Testis (tissue), 3 donors: ENCODE data around the gene CSTB. TPM values are rescaled to one million over a fixed set of nuclear protein-coding genes. Genes with fewer than 3 reads are reported as not detected.

ENCODE experiments used
- DNase-seq: peaks from one replicate; pipeline ENCODE4 v3.0.0-alpha.2; 2019
- H3K27ac ChIP-seq, 2 donors: fragments of 200-600 bp; sonication (generic); one replicate each; pipeline ENCODE4 v1.5.1; 2019
- H3K27me3 ChIP-seq: fragments of 200-600 bp; sonication (generic); one replicate; pipeline ENCODE4 v1.5.1; 2019
- H3K36me3 ChIP-seq: fragments of 200-600 bp; sonication (generic); one replicate; pipeline ENCODE4 v1.5.1; 2017; ENCODE audit warnings: low read depth; ENCODE audit errors: missing control alignments
- H3K4me1 ChIP-seq: fragments of 200-600 bp; sonication (generic); one replicate; pipeline ENCODE4 v1.5.1; 2019
- H3K4me3 ChIP-seq, 2 donors: fragments of 200-600 bp; sonication (generic); one replicate each; pipeline ENCODE4 v1.5.1; 2017 to 2019
- H3K9me3 ChIP-seq: fragments of 200-600 bp; sonication (generic); one replicate; pipeline ENCODE4 v1.5.1; 2017
- CTCF ChIP-seq, 3 experiments: fragments of 450-650 bp in 2 of 3; fragments of 200-600 bp in 1 of 3; sonication (generic) in 1 of 3; IDR thresholded peaks; one replicate each; pipeline ENCODE4 v1.5.1; 2016 to 2019; ENCODE audit warnings: antibody characterized with exemption in 3 of 3, mild to moderate bottlenecking in 2 of 3, moderate library complexity in 1 of 3
- POLR2A ChIP-seq: fragments of 450-650 bp; IDR thresholded peaks from one replicate; pipeline ENCODE4 v1.6.1; 2017; ENCODE audit warnings: antibody characterized with exemption, mild to moderate bottlenecking, moderate library complexity
- WGBS, 2 donors: methylation state at CpG; one replicate each; pipeline ENCODE4 v1.1.5; 2018; 5-methylcytosine and 5-hydroxymethylcytosine counted together
- intact Hi-C: fragments of 100-400 bp; cut with DNase I; formaldehyde crosslinking; loops from one replicate; pipeline ENCODE4 v1.15.1; 2023; ENCODE audit warnings: low total_unique reads
- polyA plus RNA-seq: library from polyadenylated mRNA; stranded (reverse); fragments of 350-450 nt; fragmentation: Illumina TruSeq; extraction: RNeasy Lipid Tissue Mini Kit (QIAGEN cat#74804); gene quantifications from one replicate; pipeline ENCODE4 v1.2.3, GENCODE V29; 2014; ENCODE audit warnings: low read depth, low replicate concordance; ENCODE audit not compliant: insufficient read depth
- total RNA-seq, 2 donors: library from RNA; depleted of rRNA; stranded (reverse); fragments of >200 nt; gene quantifications; one replicate each; pipeline ENCODE4 v1.2.3, GENCODE V29; 2016

CSTB gene
- total and polyA plus RNA-seq, 3 donors from 2014 or later, result 23.9 to 49.5 (median 31.0) TPM

GRCh38 chr21:43753439-43753799, 22.7 kb downstream of the CSTB start:
- Histone ChIP-seq H3K36me3 (no peaks in the 10 kb centered on the region), H3K27ac (no peak overlapping the region), H3K9me3 (no peaks in the 10 kb centered on the region), H3K4me3 (no peak overlapping the region), H3K27me3 (no peaks in the 10 kb centered on the region), H3K4me1 (peaks cover 27% of the 10 kb centered on the region)
- DNase-seq, result no peak
- intact Hi-C loops, result no loop called here
- TF ChIP-seq POLR2A (no peak), CTCF (IDR thresholded peaks at IDR 0.05) (no peak)
- WGBS, 2 donors, result 89 to 94% methylated on average over 16 of the region's 16 CpGs

DNA sequence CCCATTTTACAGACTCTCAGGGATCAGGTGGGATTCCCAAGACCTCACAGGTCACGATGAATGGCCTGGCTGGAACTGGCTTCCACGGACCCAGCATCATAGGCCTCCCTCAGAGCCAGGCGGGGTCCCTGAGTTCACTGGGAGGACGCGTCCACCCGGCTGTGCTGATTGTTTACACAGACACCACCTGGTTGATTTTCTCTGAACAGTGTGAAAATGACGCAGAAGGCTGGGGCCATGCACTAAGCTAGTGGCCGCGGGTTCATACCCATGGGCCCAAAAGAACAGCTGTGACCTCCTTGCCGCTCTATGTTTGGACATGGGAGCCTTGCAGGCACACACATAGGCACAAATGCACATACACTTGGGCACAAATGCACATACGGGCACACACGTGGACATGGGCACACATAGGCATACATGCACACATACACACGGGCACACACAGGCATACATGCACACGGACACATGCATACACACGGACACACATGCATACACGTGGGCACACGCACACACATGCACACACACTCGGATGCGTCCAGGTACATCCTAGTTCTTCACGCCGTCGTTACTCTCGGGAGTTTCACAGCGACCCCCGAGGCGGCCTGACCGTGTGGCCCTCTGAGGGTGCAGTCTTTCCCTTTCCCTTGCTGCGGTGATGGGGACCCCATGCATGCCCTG, 23.2 kb downstream of the CSTB start:
- H3K27me3 ChIP-seq, result no peaks in the 10 kb centered on the region
- WGBS, 2 donors, result 90 to 94% methylated on average over 28 of the region's 28 CpGs
- no peak overlapping the region for H3K4me3 ChIP-seq
- peaks cover 27% of the 10 kb centered on the region for H3K4me1 ChIP-seq
- intact Hi-C loops, result no loop called here
- no peak for TF ChIP-seq POLR2A
- no peak for TF ChIP-seq CTCF (IDR thresholded peaks at IDR 0.05)
- H3K36me3 ChIP-seq, result no peaks in the 10 kb centered on the region
- no peaks in the 10 kb centered on the region for H3K9me3 ChIP-seq
- no peak overlapping the region for H3K27ac ChIP-seq
- DNase-seq, result no peak

- H3K36me3 ChIP-seq, result no peaks in the 10 kb centered on the region
- 83 to 94% methylated on average over 21 to 31 of the region's 31 CpGs for WGBS, 2 donors
Observed at GRCh38 chr21:43751955-43752591, 24.0 kb downstream of the CSTB start.

DNA sequence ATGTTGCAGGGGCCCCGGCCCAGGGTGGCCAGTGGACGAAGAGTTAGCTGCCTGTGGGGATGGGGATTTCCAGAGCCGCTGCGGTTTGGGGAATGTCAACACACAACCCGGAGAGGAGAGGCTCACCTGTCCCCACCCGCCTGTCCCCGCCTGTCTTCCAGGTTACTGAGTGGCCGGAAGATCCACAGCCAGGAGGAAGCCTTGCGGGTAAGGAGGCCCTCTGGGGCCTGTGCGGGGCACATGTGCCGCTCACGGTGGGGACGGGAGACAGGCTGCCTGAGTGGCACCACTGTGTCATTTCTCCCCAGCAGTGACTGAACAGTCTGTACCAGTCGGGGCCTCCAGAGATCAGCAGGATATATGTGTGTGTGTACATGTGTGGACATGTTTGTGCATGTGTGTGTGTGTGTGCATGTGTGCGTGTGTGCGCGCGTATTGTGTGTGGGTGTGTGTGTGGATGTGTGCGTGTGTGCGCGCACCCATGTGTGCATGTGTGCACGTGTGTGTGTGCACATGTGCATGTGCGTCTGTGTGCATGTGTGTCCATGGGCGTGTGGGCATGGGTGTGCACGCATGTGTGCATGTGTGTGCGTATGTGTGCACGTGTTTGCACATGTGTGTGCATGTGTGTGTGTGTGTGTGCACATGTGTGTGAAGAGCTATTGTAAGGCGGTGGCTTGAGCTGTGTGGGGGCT, 25.6 kb downstream of the CSTB start:
- Histone ChIP-seq H3K27me3 (no peaks in the 10 kb centered on the region), H3K36me3 (no peaks in the 10 kb centered on the region), H3K4me3 (no peak overlapping the region), H3K27ac (no peak overlapping the region), H3K9me3 (no peaks in the 10 kb centered on the region), H3K4me1 (peaks cover 9% of the 10 kb centered on the region)
- TF ChIP-seq POLR2A (no peak), CTCF (IDR thresholded peaks at IDR 0.05) (no peak)
- intact Hi-C loops, result no loop called here
- no peak for DNase-seq
- 85 to 88% methylated on average over 20 to 28 of the region's 28 CpGs for WGBS, 2 donors

More at GRCh38 chr21:43751955-43752591, 24.0 kb downstream of the CSTB start:
- DNase-seq, result no peak
- intact Hi-C loops, result no loop called here
- no peaks in the 10 kb centered on the region for H3K9me3 ChIP-seq
- H3K27ac ChIP-seq, result no peak overlapping the region
- H3K4me1 ChIP-seq, result peaks cover 19% of the 10 kb centered on the region
- H3K4me3 ChIP-seq, result no peak overlapping the region
- TF ChIP-seq CTCF (IDR thresholded peaks at IDR 0.05), result no peak
- no peak for TF ChIP-seq POLR2A
- no peaks in the 10 kb centered on the region for H3K27me3 ChIP-seq
